ENCODE data around the gene MIP.
"Not testable (repeated sequence)": the region's sequence is repeated elsewhere in the genome, so short reads cannot be mapped to it uniquely, and the experiment has no call there.

Gene MIP

DNA sequence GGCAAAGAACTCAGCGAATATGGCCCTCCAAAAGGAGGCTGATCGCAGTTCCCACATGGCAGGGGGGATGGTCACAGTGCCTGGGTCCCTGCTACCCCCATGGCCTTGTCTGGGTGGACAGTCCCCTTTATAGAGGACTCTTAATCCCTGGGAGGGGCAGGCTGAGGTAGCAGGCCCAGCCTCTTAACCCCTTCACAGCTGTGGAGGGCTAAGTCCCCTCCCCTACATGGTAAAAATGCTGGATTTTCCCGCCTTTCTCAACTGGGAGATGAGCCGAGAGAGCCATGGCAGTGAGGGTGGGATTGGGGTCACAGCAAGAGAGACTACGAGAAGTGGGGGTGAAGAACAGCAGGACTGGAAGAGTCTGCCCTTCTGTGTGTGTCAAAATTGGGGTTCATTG lies at the start of gene MIP:
MIP (minus strand) TSS at position 101 of the 400 bp plus-strand sequence; CDS start at position 57, 44 bp downstream.
- no peak for DNase-seq

- DNase-seq, result not testable (repeated sequence)
Observed at GRCh38 chr12:56499879-56500278, 45.4 kb upstream of the MIP start.

GRCh38 chr12:56499452-56499851 lies 45.0 kb upstream of the MIP start:
- DNase-seq, result not testable (repeated sequence)

DNA sequence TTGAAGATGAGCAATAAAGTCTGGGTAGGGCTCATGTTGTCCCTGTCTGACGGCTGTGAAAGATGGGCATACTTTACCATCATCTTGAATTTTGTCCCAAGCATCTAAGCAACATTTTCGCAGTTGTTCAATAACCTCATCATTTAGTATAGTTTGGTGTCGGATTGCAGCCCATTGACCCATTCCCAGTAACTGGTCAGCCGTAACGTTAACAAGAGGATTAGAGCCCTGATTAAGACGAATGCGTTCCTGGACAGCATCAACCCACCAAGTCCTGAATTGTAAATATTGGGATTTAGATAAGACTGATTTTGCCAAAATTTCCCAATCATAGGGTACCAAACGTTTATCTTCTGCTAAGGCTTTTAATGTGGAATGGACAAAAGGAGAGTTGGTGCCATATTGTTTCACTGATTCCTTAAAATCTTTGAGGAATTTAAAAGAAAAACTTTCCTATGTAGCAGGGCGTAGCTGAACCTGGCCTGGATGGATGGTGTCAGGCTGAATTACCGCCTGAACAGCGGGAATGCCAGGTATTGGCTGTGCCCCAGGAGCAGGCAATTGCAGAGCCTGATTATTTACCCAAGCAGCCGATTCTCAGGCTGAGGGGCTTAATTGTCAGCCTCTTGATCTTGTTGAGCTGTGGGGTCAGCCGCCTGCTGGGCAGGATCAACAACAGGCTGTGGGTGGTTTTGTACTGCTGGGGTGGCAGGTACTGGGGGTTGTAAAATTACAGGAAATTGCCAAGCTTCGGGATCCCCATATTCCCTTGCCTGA lies 43.9 kb upstream of the MIP start:
- not testable (repeated sequence) for DNase-seq

DNA sequence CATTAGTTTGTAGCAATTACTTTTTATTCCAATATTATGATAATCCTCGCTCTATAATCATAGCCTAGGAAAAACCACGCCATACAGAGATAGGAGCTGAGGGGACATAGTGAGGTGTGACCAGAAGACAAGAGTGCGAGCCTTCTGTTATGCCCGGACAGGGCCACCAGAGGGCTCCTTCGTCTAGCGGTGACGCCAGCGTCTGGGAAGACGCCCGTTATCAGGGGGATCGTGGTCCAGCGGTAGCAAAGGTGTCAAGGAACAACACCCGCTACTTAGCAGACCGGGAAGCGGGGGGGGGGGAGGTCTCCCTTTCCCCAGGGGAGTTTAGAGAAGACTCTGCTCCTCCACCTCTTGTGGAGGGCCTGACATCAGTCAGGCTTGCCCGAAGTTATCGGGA lies 42.2 kb upstream of the MIP start:
- DNase-seq, result peak; percentile 54

GRCh38 chr12:56494481-56494880 lies 40.0 kb upstream of the MIP start:
- not testable (repeated sequence) for DNase-seq

- DNase-seq, result not testable (repeated sequence)
Observed at GRCh38 chr12:56494106-56494415, 39.6 kb upstream of the MIP start.

DNA sequence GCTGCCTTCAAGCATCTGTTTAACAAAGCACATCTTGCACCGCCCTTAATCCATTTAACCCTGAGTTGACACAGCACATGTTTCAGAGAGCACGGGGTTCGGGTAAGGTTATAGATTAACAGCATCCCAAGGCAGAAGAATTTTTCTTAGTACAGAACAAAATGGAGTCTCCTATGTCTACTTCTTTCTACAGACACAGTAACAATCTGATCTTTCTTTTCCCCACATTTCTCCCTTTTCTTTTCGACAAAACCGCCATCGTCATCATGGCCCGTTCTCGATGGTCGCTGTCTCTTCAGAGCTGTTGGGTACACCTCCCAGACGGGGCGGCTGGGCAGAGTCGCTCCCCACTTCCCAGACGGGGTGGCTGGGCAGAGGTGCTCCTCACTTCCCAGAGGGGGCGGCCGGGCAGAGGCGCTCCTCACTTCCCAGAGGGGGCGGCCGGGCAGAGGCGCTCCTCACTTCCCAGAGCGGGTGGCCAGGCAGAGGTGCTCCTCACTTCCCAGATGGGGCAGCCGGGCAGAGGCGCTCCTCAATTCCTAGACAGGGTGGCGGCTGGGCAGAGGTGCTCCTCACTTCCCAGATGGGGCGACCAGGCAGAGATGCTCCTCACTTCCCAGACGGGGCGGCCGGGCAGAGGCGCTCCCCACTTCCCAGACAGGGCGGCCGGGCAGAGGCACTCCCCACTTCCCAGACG lies 39.1 kb upstream of the MIP start:
- not testable (repeated sequence) for DNase-seq

GRCh38 chr12:56490360-56490759 lies 35.9 kb upstream of the MIP start:
- no peak for DNase-seq

DNA sequence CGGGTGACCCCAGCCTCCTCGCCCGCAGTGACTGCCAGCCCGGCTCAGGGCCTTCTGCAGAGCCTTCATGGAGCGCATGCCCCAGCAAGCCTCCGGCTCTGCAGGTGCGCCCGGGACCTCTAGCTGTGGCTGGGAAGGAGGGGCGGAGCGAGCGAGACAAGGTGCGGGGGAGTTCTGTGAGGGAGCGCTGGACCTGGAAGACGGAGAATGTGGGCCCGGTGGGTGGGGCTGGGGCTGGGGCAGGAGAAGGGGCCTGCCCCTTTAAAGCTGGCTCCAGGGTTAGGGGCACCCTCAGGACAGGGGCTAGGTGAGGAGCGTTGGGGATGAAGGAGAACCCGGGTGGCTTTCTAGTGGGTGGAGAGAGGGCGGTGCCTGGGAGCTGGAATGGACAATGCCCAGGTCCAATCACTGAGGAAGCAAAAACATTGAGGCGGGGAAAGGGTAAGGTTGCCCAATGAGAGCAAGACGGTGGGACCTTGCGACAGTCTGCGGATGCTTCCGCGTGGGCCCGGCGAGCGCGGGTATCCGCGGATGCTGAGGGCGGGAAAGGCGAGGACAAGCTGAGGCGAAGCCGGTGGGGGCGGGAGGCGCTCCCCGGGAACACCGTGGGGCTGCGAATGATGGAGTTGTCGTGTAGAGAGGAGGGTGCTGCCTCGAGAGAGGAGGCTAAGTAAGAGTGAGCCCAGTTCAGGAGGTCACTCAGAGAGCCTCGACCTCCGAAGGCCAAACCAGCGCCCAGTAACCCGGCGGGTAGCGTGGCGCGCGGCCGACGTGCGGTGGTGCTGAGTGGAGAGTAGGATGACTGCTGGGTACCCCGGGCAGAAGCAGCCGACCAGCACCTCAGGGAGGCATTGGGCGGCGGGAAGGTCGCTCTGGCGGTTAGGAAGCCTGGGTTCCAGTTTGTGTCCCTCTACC lies 33.8 kb upstream of the MIP start, which contains the start of gene GLS2:
GLS2 (minus strand) TSS at position 121 of the 915 bp plus-strand sequence; CDS start at position 78, 43 bp downstream.
- peak; percentile 56 for DNase-seq

GRCh38 chr12:56487448-56488040 lies 33.1 kb upstream of the MIP start:
- no peak for DNase-seq

DNA sequence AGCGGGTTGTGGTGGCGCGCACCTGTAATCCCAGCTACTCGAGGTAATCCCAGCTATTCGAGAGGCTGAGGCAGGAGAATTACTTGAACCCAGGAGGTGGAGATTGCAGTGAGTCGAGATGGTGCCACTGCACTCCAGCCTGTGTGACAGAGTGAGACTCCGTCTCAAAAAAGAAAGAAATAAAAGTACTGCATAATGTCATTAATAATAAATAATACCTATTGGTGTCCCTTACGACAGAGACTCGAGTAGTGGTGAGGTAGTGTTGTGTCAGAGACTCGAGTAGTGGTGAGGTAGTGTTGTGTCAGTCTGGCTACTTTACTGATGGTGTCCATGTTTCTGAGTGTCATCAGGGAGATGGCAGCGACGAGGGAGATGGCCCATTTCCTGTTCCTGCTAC lies 32.2 kb upstream of the MIP start:
- DNase-seq, result no peak

- no peak for DNase-seq
Observed at GRCh38 chr12:56484566-56484965, 30.1 kb upstream of the MIP start.

DNA sequence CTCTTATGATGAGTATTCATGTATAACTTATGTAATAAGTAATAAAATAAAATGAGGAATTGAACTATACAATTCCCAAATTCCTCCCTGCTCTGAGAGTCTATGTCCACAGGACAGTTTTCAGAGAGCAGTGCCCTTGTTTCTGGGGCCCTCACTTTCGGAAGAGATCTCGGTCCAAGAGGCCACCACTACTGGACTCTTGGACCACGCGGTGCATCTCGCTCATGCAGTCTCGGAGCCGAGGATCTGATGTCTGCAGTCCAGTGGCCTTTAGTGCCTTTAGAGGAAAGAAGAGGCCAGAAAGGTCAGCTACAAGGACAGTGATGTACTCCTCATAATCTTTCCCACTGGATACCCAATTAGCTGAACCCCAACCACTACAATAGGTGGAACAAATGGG lies 25.2 kb upstream of the MIP start:
- DNase-seq, result no peak

DNA sequence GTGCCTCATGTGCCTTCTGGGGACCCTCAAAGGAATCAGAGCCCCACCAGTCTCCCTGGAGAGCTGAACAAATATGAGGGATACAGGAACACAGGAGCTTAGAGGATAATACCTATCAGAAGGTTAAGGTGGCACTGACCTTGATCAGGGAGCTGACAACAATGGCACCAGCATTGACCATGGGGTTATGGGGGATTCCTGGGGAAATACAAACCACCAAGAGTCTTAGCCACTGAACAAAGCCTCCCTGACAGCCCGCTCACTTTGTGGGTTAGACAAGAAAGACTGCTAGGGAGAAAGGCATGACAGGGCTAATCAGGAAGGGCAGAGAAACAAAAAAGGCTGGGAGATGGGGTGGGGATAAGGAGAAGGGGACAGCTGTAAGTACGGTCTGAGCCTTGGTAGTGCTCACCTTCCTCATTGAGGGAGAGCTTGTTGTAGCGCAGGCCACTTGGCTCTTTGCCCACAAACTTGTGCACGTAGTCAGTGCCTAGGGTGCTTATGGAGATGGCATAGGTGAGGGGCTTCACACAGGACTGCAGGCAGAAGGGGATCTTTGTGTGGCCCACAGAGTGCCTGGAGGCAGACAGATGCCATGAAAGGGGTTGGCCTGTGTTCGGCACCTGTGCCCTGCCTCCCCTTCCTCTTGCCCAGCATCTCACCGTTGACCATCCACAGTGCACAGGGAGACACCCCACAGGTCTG lies 23.2 kb upstream of the MIP start:
- no peak for DNase-seq

- DNase-seq, result no peak
Observed at GRCh38 chr12:56476972-56477432, 22.5 kb upstream of the MIP start.

DNA sequence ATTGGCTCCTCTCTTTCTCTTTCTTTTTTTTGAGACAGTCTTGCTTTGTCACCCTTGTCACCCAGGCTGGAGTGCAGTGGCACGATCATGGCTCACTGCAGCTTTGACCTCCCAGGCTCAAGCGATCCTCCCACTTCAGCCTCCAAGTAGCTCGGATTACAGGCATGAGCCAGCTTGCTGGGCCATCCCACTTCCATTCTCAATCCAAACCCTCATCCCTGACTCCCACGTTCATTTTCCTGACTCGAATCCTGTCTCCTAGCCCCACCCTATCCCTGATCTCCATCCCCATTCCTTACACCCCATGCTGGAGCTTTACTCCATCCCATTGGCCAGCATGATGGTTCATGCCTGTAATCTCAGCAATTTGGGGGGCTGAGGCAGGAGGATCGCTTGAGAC lies 21.7 kb upstream of the MIP start:
- DNase-seq, result no peak

DNA sequence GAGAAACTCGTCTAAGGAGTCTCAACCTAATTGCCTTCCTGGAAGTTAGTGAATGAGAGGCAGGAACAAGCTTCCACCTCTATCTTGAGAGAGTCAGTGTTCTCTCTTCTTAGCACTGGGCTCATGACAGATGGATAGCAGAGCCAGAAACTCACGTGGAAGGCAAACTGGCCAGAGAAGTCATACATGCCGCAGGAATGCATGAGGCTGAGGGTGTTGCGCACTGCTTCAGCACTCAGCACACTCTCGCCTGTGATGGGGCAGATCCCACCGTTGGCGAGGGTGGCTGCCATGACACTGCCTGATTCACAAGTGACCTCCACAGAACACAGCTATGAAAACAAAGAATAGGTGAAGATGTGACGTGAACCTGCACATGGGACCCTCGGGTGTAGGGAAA lies 19.9 kb upstream of the MIP start:
- DNase-seq, result no peak

DNA sequence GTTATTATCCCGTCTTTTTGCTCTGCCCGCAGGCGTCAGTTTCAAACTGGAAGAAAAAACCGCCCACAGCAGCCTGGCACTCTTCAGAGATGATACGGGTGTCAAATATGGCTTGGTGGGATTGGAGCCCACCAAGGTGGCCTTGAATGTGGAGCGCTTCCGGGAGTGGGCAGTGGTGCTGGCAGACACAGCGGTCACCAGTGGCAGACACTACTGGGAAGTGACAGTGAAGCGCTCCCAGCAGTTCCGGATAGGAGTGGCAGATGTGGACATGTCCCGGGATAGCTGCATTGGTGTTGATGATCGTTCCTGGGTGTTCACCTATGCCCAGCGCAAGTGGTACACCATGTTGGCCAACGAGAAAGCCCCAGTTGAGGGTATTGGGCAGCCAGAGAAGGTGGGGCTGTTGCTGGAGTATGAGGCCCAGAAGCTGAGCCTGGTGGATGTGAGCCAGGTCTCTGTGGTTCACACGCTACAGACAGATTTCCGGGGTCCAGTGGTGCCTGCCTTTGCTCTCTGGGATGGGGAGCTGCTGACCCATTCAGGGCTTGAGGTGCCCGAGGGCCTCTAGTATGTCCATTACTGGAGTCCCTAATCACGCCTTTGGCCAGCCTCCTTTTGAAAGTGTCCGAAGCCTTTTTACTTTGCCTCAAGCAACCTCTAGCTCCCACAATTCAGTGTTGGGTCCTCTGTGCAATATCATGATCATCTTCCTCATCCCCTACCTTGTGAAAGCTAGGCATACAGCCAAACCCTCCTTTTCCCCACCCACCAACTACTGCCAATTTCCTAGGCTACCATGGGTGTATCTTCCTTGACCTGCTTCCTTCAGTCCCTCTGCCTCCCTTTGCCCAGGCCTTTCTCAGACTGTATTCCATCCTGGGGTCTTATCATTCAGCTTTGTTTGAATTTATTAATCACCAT lies 14.8 kb upstream of the MIP start:
- no peak for DNase-seq

GRCh38 chr12:56468216-56469006 lies 14.0 kb upstream of the MIP start, which contains the start of gene SPRYD4:
SPRYD4 (plus strand) TSS chr12:56468578; CDS start chr12:56468592, 14 bp downstream.
- DNase-seq, result peak; percentile 88

Measured in activated T-cell treated with anti-CD3 and anti-CD28 coated beads for 4 hours (primary cell).